ENCODE results near the gene TMPRSS3.

DNA sequence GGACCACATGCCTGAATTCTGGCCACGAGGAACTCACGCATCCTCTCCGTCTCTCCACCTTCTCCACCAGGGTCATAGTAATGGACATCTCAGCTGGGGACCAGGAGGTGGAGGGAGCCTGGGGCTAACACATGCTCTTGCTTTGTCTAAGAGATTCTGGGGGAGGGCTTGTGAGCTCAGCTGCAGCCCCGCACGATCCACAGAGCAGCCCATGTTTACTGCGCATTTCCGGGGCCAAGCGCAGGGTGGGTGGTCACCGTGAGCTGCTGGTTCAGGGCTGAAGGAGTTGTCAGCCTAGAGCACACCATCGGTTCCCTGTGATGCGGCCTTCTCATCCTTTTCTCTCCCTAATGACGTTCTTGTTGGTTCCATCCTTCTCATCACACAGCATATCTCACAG is 37.6 kb downstream of the TMPRSS3 start:
- no peak for TF ChIP-seq POLR2AphosphoS5 (IDR thresholded peaks at IDR 0.05; ENCODE audit: low read depth, low read length)
- TF ChIP-seq POLR2A (IDR thresholded peaks at IDR 0.05; ENCODE audit: low read depth, low read length), result no peak
